ENCODE results near the gene HPGDS.

HPGDS gene

GRCh38 chr4:94369046-94369445 is 26.4 kb upstream of the HPGDS start:
- CTCF ChIA-PET: interaction anchor here (1.2 kb wide), 1 partner anchor 65 kb away, joined by 3 read pairs; no protein-coding TSS in a partner anchor
- no peaks in the 10 kb centered on the region for H3K4me1 ChIP-seq (ENCODE audit: control insufficient read depth, insufficient read depth, low read length)
- no peak for TF ChIP-seq ZNF514 (tag by site-specific recombination; IDR thresholded peaks at IDR 0.05)
- TF ChIP-seq ZNF624 (tag by site-specific recombination; IDR thresholded peaks at IDR 0.05): no peak
- no peak for TF ChIP-seq TSHZ1 (tag by site-specific recombination; IDR thresholded peaks at IDR 0.05; ENCODE audit: borderline replicate concordance)
- TF ChIP-seq ZNF701 (tag by site-specific recombination; IDR thresholded peaks at IDR 0.05): no peak
- no peak for TF ChIP-seq YY1 (tag by site-specific recombination; IDR thresholded peaks at IDR 0.05)
- TF ChIP-seq ZNF354C (tag by site-specific recombination; IDR thresholded peaks at IDR 0.05; ENCODE audit: borderline replicate concordance, low read depth): no peak
- no peak for TF ChIP-seq ZNF530 (tag by site-specific recombination; IDR thresholded peaks at IDR 0.05; ENCODE audit: low read depth)
- TF ChIP-seq EGR2 (tag by site-specific recombination; IDR thresholded peaks at IDR 0.05; ENCODE audit: low read depth): no peak
- TF ChIP-seq ZNF571 (tag by site-specific recombination; IDR thresholded peaks at IDR 0.05): no peak
- TF ChIP-seq ELK4 (IDR thresholded peaks at IDR 0.05; ENCODE audit: borderline replicate concordance, low read depth, low read length): no peak
- TF ChIP-seq ZNF792 (tag by site-specific recombination; IDR thresholded peaks at IDR 0.05): no peak
- TF ChIP-seq ZNF639 (tag by site-specific recombination; IDR thresholded peaks at IDR 0.05): no peak
- TF ChIP-seq PRDM1 (tag by site-specific recombination; IDR thresholded peaks at IDR 0.05): no peak
- no peak overlapping the region for H3K4me3 ChIP-seq (ENCODE audit: low read depth, low read length)
- H3K36me3 ChIP-seq (ENCODE audit: control insufficient read depth in 2 of 2, insufficient read depth in 1 of 2, low read length in 2 of 2): no peaks in the 10 kb centered on the region
- H3K27ac ChIP-seq (ENCODE audit: extremely low read depth, low read depth, low read length): no peak overlapping the region
- H3K9me3 ChIP-seq (ENCODE audit: control insufficient read depth, insufficient read depth, low read depth, low read length): no peaks in the 10 kb centered on the region
- POLR2A ChIA-PET: interaction anchor here (1.0 kb wide), 1 partner anchor 9 kb away, joined by 3 read pairs; no protein-coding TSS in a partner anchor

GRCh38 chr4:94368459-94368858 is 25.8 kb upstream of the HPGDS start:
- Histone ChIP-seq H3K4me1 (ENCODE audit: control insufficient read depth, insufficient read depth, low read length) (no peaks in the 10 kb centered on the region), H3K27ac (ENCODE audit: extremely low read depth, low read depth, low read length) (no peak overlapping the region), H3K36me3 (ENCODE audit: control insufficient read depth in 2 of 2, insufficient read depth in 1 of 2, low read length in 2 of 2) (no peaks in the 10 kb centered on the region), H3K9me3 (ENCODE audit: control insufficient read depth, insufficient read depth, low read depth, low read length) (no peaks in the 10 kb centered on the region), H3K4me3 (ENCODE audit: low read depth, low read length) (no peak overlapping the region)
- TF ChIP-seq GLI2 (tag by site-specific recombination; IDR thresholded peaks at IDR 0.05; ENCODE audit: borderline replicate concordance, low read depth): no peak
- no peak for TF ChIP-seq ZNF707 (tag by site-specific recombination; IDR thresholded peaks at IDR 0.05)
- no peak for TF ChIP-seq ZNF658 (tag by site-specific recombination; IDR thresholded peaks at IDR 0.05)
- no peak for TF ChIP-seq ZNF394 (tag by site-specific recombination; IDR thresholded peaks at IDR 0.05; ENCODE audit: borderline replicate concordance)
- TF ChIP-seq ZNF121 (tag by site-specific recombination; IDR thresholded peaks at IDR 0.05): no peak
- no peak for TF ChIP-seq ZBTB11 (tag by site-specific recombination; conservative IDR thresholded peaks at IDR 0.05; ENCODE audit: low read depth)
- TF ChIP-seq ZNF645 (tag by site-specific recombination; IDR thresholded peaks at IDR 0.05): no peak
- ChIA-PET POLR2A (no interaction called here), CTCF (interaction anchor here (1.2 kb wide), 1 partner anchor 65 kb away, joined by 3 read pairs; no protein-coding TSS in a partner anchor)
